Small intestine (tissue), 7 donors: Measurements from ENCODE around the gene APBA1. TPM values are rescaled to one million over a fixed set of nuclear protein-coding genes. Genes with fewer than 3 reads are reported as not detected.

Experiments used
- DNase-seq, 2 donors: peaks; one replicate each; pipeline versions ENCODE4 v3.0.0 to v3.0.0-alpha.2; 2013
- FAIRE-seq: peaks from 2 replicates; lab custom pipeline; 2012; peaks lifted over from hg19 to GRCh38; lab: Jason Lieb, UNC
- H3K27ac ChIP-seq, 3 donors: one replicate each; pipeline ENCODE4 v1.5.1; 2013; ENCODE audit warnings: low read length in 2 of 3, mild to moderate bottlenecking in 2 of 3, control low read depth in 1 of 3, inconsistent platforms in 1 of 3, low read depth in 1 of 3, moderate library complexity in 1 of 3
- H3K27me3 ChIP-seq, 3 donors: one replicate each; pipeline ENCODE4 v1.6.1; 2013; ENCODE audit warnings: low read length in 3 of 3, inconsistent platforms in 1 of 3; ENCODE audit not compliant: control insufficient read depth in 3 of 3, insufficient read depth in 3 of 3
- H3K36me3 ChIP-seq, 3 donors: one replicate each; pipeline ENCODE4 v1.6.1; 2013; ENCODE audit warnings: low read length in 3 of 3, inconsistent platforms in 1 of 3, low read depth in 1 of 3, mild to moderate bottlenecking in 1 of 3, moderate library complexity in 1 of 3; ENCODE audit not compliant: control insufficient read depth in 3 of 3, insufficient read depth in 2 of 3
- H3K4me1 ChIP-seq, 3 donors: one replicate each; pipeline ENCODE4 v1.6.1; 2013; ENCODE audit warnings: low read length in 2 of 3, inconsistent platforms in 1 of 3, low read depth in 1 of 3, mild to moderate bottlenecking in 1 of 3, moderate library complexity in 1 of 3; ENCODE audit not compliant: control insufficient read depth in 3 of 3, insufficient read depth in 2 of 3
- H3K4me3 ChIP-seq, 3 donors: one replicate each; pipeline ENCODE4 v1.5.1; 2013; ENCODE audit warnings: low read length in 3 of 3, control low read depth in 1 of 3, inconsistent platforms in 1 of 3, low read depth in 1 of 3, mild to moderate bottlenecking in 1 of 3, moderate library complexity in 1 of 3
- H3K9me3 ChIP-seq, 2 donors: one replicate each; pipeline ENCODE4 v1.6.1; 2013; ENCODE audit warnings: low read depth in 1 of 2, low read length in 1 of 2; ENCODE audit not compliant: control insufficient read depth in 2 of 2, insufficient read depth in 1 of 2
- WGBS, 3 donors: extraction: QIAGEN DNeasy Blood & Tissue Kit; methylation state at CpG; one replicate each; pipeline ENCODE4 v1.1.7; 2013; 5-methylcytosine and 5-hydroxymethylcytosine counted together
- polyA plus RNA-seq, 4 donors: library from polyadenylated mRNA; stranded (reverse) in 3 of 4; unstranded in 1 of 4; fragments of 200-250 nt in 3 of 4; fragments of 120-200 nt in 1 of 4; gene quantifications; one replicate each; pipeline versions ENCODE4 v1.2.1 to v1.2.3, GENCODE V29; 2013
- donor health status: healthy with polysubstance abuse.
- donor health status: control.
- donor health status: control.
- donor health status: Bipolar disorder and iron deficiency.
- donor health status: healthy.

Gene APBA1
- polyA plus RNA-seq, 4 donors: 0.27 to 6.7 (median 3.7) TPM; not detected in 1

DNA sequence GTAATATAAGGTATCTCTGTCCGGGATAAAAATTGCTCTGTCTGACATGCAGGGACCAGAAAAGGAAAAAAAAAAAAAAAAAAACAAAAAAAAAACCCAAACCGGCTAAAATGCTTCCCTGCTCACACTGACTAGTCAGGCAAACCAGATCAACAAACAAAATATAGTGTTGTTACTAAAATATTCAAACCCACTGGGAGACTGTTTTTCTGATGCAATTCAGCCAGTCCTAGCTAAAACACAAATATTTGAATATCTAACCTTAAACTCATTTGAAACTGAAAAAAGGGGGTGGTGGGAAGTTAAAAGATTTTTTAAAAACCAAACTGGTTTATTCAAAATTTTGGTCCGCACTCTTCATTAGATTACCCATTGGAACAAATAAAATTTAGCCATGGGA lies 61.0 kb downstream of the APBA1 start:
- no peaks in the 10 kb centered on the region for H3K4me1 ChIP-seq
- FAIRE-seq (no peak), DNase-seq (no peak)
- no peaks in the 10 kb centered on the region for H3K36me3 ChIP-seq
- no peaks in the 10 kb centered on the region for H3K9me3 ChIP-seq
- H3K27me3 ChIP-seq: no peaks in the 10 kb centered on the region
- no peak overlapping the region for H3K4me3 ChIP-seq
- H3K27ac ChIP-seq: no peak overlapping the region
- WGBS, 3 donors: 62 to 81% (median 65%) methylated on average over 3 of the region's 3 CpGs

GRCh38 chr9:69609156-69609555 lies 63.0 kb downstream of the APBA1 start:
- H3K36me3 ChIP-seq: no peaks in the 10 kb centered on the region
- DNase-seq: no peak
- no peaks in the 10 kb centered on the region for H3K4me1 ChIP-seq
- no peak for FAIRE-seq
- H3K27me3 ChIP-seq: no peaks in the 10 kb centered on the region
- no peak overlapping the region for H3K4me3 ChIP-seq
- H3K9me3 ChIP-seq: no peaks in the 10 kb centered on the region
- no peak overlapping the region for H3K27ac ChIP-seq

DNA sequence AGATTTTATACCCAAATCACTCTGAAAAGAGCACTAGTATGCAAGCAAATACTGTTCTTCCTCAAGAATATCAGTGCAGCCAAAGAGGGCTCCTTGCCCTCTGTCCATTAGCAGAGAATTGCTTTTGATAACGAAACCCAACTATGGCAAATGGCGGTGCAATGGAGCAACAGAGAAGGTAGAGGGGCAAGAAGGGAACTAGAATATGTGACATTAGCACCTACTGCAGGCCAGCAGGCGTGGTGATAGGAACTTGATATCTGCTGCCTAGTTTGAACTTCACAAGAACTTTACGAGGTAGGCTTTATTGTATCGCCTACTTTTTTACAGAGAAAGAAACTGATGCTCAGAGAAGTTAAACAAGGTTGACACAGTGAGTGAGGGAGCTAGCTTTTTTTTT lies 66.1 kb downstream of the APBA1 start:
- H3K4me1 ChIP-seq: no peaks in the 10 kb centered on the region
- H3K27ac ChIP-seq: no peak overlapping the region
- no peak for DNase-seq
- no peak for FAIRE-seq
- no peaks in the 10 kb centered on the region for H3K36me3 ChIP-seq
- 77 to 89% (median 79%) methylated on average over 5 of the region's 5 CpGs for WGBS, 3 donors
- H3K27me3 ChIP-seq: no peaks in the 10 kb centered on the region
- no peaks in the 10 kb centered on the region for H3K9me3 ChIP-seq
- H3K4me3 ChIP-seq: no peak overlapping the region

GRCh38 chr9:69605406-69605805 lies 66.8 kb downstream of the APBA1 start:
- Histone ChIP-seq H3K9me3 (no peaks in the 10 kb centered on the region), H3K27ac (no peak overlapping the region), H3K4me3 (no peak overlapping the region), H3K27me3 (no peaks in the 10 kb centered on the region), H3K4me1 (no peaks in the 10 kb centered on the region), H3K36me3 (no peaks in the 10 kb centered on the region)
- WGBS, 3 donors: 53 to 69% (median 55%) methylated on average over 4 of the region's 4 CpGs
- DNase-seq (no peak), FAIRE-seq (no peak)

GRCh38 chr9:69604568-69605219 lies 67.5 kb downstream of the APBA1 start:
- DNase-seq (no peak), FAIRE-seq (no peak)
- 84 to 89% (median 88%) methylated on average over 10 of the region's 10 CpGs for WGBS, 3 donors
- H3K27me3 ChIP-seq: no peaks in the 10 kb centered on the region
- H3K4me3 ChIP-seq: no peak overlapping the region
- H3K36me3 ChIP-seq: no peaks in the 10 kb centered on the region
- H3K4me1 ChIP-seq: no peaks in the 10 kb centered on the region
- H3K27ac ChIP-seq: no peak overlapping the region
- no peaks in the 10 kb centered on the region for H3K9me3 ChIP-seq

DNA sequence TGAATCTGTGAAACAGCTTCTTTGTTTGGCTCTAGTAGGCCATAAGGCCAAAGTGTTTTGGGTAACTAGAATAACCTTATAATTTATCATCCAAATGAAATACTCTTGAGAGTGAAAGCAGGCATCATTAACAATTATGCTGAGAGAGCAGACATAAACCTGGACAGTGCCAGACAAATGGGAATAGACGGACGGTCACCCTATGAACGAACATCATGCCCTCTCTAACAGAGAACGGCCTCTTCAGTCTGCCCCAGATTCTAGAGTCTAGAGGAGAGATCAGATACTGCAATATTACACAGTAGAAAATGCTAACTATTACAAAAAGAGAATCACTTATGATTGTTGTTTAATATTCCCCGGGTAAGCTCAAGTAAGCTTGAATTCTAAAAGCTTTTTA lies 68.5 kb downstream of the APBA1 start:
- Histone ChIP-seq H3K27ac (no peak overlapping the region), H3K9me3 (no peaks in the 10 kb centered on the region), H3K36me3 (no peaks in the 10 kb centered on the region), H3K27me3 (no peaks in the 10 kb centered on the region), H3K4me3 (no peak overlapping the region), H3K4me1 (no peaks in the 10 kb centered on the region)
- DNase-seq: no peak
- no peak for FAIRE-seq
- 84 to 92% (median 91%) methylated on average over 5 of the region's 5 CpGs for WGBS, 3 donors

- Histone ChIP-seq H3K27ac (no peak overlapping the region), H3K4me3 (no peak overlapping the region), H3K4me1 (no peaks in the 10 kb centered on the region), H3K36me3 (no peaks in the 10 kb centered on the region), H3K27me3 (no peaks in the 10 kb centered on the region), H3K9me3 (no peaks in the 10 kb centered on the region)
- no peak for DNase-seq
- no peak for FAIRE-seq
- 37 to 69% (median 48%) methylated on average over 1 of the region's 1 CpG for WGBS, 3 donors
These were observed 69.4 kb downstream of the APBA1 start for GRCh38 chr9:69602773-69603172.

GRCh38 chr9:69601698-69602097 lies 70.5 kb downstream of the APBA1 start:
- WGBS, 3 donors: 46 to 73% (median 54%) methylated on average over 1 of the region's 1 CpG
- no peaks in the 10 kb centered on the region for H3K36me3 ChIP-seq

More at GRCh38 chr9:69601698-69602097, 70.5 kb downstream of the APBA1 start:
- Histone ChIP-seq H3K27me3 (no peaks in the 10 kb centered on the region), H3K27ac (no peak overlapping the region), H3K4me1 (no peaks in the 10 kb centered on the region), H3K4me3 (no peak overlapping the region), H3K9me3 (no peaks in the 10 kb centered on the region)
- DNase-seq: no peak
- no peak for FAIRE-seq
